ENCODE results near the gene SLC6A13.

DNA sequence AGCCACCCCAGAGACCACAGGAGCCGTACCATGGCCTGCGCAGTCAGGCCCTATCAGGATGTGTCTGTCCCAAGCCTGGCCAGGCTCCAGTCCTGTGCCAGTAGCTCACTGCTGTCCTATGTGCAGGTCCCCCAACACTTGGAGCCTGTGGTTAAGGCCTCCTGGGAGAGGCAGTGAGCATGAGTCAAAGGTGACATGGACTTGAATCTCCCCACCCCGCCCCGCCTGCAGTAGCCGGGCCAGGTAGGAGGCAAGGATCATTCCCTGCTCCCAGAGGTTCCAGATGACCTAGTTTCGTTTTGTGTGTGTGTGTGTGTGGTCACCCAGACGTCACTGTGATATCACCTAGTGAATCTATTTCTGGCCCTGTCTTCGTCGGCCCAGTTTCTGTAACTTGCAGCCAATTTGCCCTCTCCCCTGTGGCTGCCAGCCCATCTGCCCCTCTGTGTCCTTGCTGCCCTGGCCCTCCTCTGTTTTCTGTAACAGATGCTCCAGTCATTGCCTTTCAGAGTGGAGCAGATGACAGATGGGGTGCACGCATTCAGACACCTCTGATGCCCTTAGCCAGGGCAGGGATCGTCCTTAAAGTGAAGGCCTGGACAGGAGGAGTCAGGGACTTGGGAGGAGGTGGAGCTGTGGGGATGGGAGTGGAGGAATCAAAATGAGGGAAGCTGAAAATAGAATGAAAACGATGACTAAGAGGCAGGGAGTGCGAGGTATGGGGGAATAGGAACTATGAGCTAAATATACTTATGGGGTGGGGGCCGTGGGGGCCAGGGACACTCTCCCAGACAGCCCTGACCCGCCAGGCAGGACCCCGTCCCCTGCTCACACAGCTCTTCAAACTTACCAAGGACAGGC, 86.1 kb downstream of the SLC6A13 start:
- no peak for TF ChIP-seq CTCF (IDR thresholded peaks at IDR 0.05)
- TF ChIP-seq POLR2A (IDR thresholded peaks at IDR 0.05), result no peak

Measured in right lobe of liver (tissue), 4 donors.